Osteoblast (primary cell): ENCODE measurements around the gene DQX1. TPM values are rescaled to one million over a fixed set of nuclear protein-coding genes. Genes with fewer than 3 reads are reported as not detected.

Experiments
- DNase-seq: peaks from one replicate; pipeline ENCODE4 v3.0.0; 2011; ENCODE audit warnings: low spot score, mixed read lengths; ENCODE audit not compliant: insufficient read length; ENCODE audit errors: missing footprints
- H2AFZ ChIP-seq: 2 replicates; pipeline ENCODE4 v1.6.0; 2011; ENCODE audit warnings: mild to moderate bottlenecking, low read length
- H3K27ac ChIP-seq: 2 replicates; pipeline ENCODE4 v1.5.1; 2011; ENCODE audit warnings: mild to moderate bottlenecking, low read depth, low read length, moderate library complexity
- H3K27me3 ChIP-seq: 2 replicates; pipeline ENCODE4 v1.6.0; 2012; ENCODE audit warnings: mild to moderate bottlenecking, control low read depth, inconsistent platforms, low read length, moderate library complexity; ENCODE audit not compliant: insufficient read depth
- H3K36me3 ChIP-seq: 2 replicates; pipeline ENCODE4 v1.5.1; 2011; ENCODE audit warnings: mild to moderate bottlenecking, low read length, control low read depth, moderate library complexity; ENCODE audit not compliant: insufficient read depth
- H3K4me1 ChIP-seq: 2 replicates; pipeline ENCODE4 v1.5.1; 2011; ENCODE audit warnings: mild to moderate bottlenecking, low read length, control low read depth, moderate library complexity; ENCODE audit not compliant: insufficient read depth
- H3K4me2 ChIP-seq: 2 replicates; pipeline ENCODE4 v1.6.0; 2011; ENCODE audit warnings: mild to moderate bottlenecking, low read length; ENCODE audit not compliant: insufficient read depth
- H3K4me3 ChIP-seq: fragments of 200-600 bp; sonication (generic); 3 replicates; pipeline ENCODE4 v1.5.1; 2012; ENCODE audit warnings: mild to moderate bottlenecking, low read length, inconsistent platforms; ENCODE audit not compliant: insufficient read depth
- H3K79me2 ChIP-seq: 2 replicates; pipeline ENCODE4 v1.6.0; 2012; ENCODE audit warnings: mild to moderate bottlenecking, low read length, control low read depth, inconsistent platforms; ENCODE audit not compliant: insufficient read depth
- H3K9me3 ChIP-seq: 2 replicates; pipeline ENCODE4 v1.5.1; 2011; ENCODE audit warnings: low read depth, low read length, control low read depth
- H4K20me1 ChIP-seq: 2 replicates; pipeline ENCODE4 v1.6.0; 2012; ENCODE audit warnings: mild to moderate bottlenecking, low read length, control low read depth; ENCODE audit not compliant: insufficient read depth
- total RNA-seq: library from RNA; depleted of rRNA; stranded (reverse); fragments of >200 nt; gene quantifications from 2 replicates; pipeline ENCODE4 v1.2.3, GENCODE V29; 2012
- TF ChIP-seq, protein P1 (sequence below): IDR thresholded peaks from 2 replicates; pipeline ENCODE4 v1.5.1; 2011; ENCODE audit warnings: mild to moderate bottlenecking, low read depth, low read length, moderate library complexity; ENCODE audit errors: extremely low read depth

Gene DQX1
- total RNA-seq, 1 donor: not detected

DNA sequence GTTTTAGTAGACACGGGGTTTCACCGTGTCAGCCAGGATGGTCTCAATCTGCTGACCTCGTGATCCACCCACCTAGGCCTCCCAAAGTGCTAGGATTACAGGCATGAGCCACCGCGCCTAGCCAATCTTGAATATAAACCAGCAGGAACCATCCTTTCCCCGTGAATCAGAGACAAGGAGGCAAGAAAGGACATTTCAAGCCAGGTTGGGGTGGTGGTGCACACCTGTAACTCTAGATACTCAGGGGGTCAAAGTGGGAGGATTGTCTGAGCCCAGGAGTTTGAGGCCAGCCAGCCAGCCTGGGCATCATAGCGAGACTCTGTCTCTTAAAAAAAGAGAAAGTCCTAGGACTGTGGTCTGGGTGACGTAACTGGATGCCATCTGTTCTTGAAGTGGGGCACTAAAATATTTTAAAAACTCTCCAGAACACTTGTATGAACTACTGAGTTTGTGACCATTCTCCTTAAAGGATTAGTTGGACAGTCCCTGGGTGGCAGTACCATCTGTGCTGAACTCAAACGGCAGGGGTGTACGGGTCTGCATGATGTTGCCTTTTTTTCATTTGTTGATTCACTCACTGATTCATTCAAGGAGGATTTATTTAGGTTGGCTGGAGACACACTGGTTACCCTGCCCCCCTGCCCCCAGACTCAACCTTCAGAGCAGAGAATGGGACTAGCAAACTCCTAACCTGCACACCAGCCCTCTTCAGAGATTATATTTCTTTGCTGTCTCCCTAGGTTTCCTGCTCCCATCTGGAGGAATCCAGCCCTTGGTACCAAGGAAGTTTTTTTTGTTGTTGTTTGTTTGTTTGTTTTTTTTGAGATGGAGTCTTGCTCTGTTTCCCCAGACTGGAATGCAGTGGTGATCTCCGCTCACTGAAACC is 14.7 kb downstream of the DQX1 start:
- peak; percentile 89 for DNase-seq
- TF ChIP-seq, protein P1, sequence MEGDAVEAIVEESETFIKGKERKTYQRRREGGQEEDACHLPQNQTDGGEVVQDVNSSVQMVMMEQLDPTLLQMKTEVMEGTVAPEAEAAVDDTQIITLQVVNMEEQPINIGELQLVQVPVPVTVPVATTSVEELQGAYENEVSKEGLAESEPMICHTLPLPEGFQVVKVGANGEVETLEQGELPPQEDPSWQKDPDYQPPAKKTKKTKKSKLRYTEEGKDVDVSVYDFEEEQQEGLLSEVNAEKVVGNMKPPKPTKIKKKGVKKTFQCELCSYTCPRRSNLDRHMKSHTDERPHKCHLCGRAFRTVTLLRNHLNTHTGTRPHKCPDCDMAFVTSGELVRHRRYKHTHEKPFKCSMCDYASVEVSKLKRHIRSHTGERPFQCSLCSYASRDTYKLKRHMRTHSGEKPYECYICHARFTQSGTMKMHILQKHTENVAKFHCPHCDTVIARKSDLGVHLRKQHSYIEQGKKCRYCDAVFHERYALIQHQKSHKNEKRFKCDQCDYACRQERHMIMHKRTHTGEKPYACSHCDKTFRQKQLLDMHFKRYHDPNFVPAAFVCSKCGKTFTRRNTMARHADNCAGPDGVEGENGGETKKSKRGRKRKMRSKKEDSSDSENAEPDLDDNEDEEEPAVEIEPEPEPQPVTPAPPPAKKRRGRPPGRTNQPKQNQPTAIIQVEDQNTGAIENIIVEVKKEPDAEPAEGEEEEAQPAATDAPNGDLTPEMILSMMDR: no peak
- H3K27ac ChIP-seq: no peak overlapping the region
- H2AFZ ChIP-seq: no peak overlapping the region
- H3K9me3 ChIP-seq: no peaks in the 10 kb centered on the region
- H3K4me2 ChIP-seq: peak overlapping the region; percentile 28
- H3K36me3 ChIP-seq: no peaks in the 10 kb centered on the region
- no peaks in the 10 kb centered on the region for H4K20me1 ChIP-seq
- H3K4me1 ChIP-seq: peaks cover 23% of the 10 kb centered on the region
- H3K27me3 ChIP-seq: peaks cover 55% of the 10 kb centered on the region
- H3K79me2 ChIP-seq: peaks cover 9% of the 10 kb centered on the region
- no peak overlapping the region for H3K4me3 ChIP-seq

DNA sequence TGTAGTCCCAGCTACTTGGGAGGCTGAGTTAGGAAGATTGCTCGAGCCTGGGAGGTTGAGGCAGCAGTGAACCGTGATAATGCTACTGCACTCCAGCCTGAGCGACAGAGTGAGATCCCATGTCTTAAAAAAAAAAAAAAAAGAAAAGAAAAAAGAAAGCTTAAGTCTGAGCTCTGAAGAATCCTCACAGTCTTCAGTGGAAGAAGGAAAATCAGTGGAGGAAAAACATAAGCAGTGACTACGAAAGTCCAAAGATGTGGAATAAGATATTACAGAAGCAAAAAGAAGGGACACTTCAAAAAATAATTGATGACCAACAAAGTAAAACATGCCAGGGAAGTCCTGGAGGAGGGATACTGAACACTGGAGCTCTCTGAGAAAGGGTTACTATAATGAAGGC is 15.8 kb downstream of the DQX1 start:
- peaks cover 32% of the 10 kb centered on the region for H3K4me1 ChIP-seq
- H3K9me3 ChIP-seq: no peaks in the 10 kb centered on the region
- peaks cover 4% of the 10 kb centered on the region for H3K36me3 ChIP-seq
- TF ChIP-seq, protein P1: no peak
- H3K79me2 ChIP-seq: peaks cover 18% of the 10 kb centered on the region
- no peak overlapping the region for H2AFZ ChIP-seq
- peaks cover 44% of the 10 kb centered on the region for H3K27me3 ChIP-seq
- no peak overlapping the region for H3K4me2 ChIP-seq
- H3K4me3 ChIP-seq: no peak overlapping the region
- no peak for DNase-seq
- H3K27ac ChIP-seq: no peak overlapping the region
- H4K20me1 ChIP-seq: no peaks in the 10 kb centered on the region

DNA sequence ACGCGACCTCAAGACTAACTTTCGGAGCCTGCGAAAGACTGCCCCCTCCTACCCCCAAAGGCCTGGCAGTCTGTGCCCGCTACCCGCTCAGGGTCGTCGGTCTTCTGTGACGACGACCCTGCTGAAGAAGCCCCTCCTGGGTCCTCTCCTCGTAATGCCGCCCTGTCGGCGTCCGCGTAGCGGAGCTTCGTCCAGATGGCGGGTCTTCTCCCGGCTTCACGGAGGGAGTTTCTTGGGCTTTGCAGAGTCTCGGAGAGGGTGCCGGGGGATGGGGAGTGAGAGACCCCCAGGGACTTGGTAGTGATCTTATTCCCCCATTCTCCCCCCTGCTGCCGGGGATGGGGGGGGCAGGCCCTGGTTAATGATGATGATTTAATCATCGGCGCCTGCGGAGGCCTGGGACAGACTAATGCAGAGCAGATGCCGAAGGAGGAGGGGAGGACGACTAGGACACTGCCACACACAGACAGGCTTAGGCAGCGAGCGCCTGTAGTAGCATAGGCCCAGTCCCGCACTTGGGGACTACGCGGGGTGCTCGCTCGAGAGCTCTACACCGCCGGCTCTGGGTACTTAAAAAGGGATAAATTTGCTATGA is 18.0 kb downstream of the DQX1 start:
- TF ChIP-seq, protein P1: no peak
- H3K4me3 ChIP-seq: peak overlapping the region; percentile 99
- peak; percentile 90 for DNase-seq

More for the DNA sequence above, 18.0 kb downstream of the DQX1 start:
- Histone ChIP-seq H2AFZ (peak overlapping the region; percentile 98), H4K20me1 (no peaks in the 10 kb centered on the region), H3K27ac (peak overlapping the region; percentile 99), H3K4me1 (peaks cover 54% of the 10 kb centered on the region), H3K4me2 (peak overlapping the region; percentile 94), H3K79me2 (peaks cover 38% of the 10 kb centered on the region), H3K9me3 (no peaks in the 10 kb centered on the region), H3K27me3 (peaks cover 22% of the 10 kb centered on the region), H3K36me3 (peaks cover 14% of the 10 kb centered on the region)
